Measurements from ENCODE around the gene ARF6. TPM values are rescaled to one million over a fixed set of nuclear protein-coding genes. Genes with fewer than 3 reads are reported as not detected.
"Not testable (repeated sequence)": the region's sequence is repeated elsewhere in the genome, so short reads cannot be mapped to it uniquely, and the experiment has no call there.

Gene ARF6
- total RNA-seq, 2 experiments from 2014 or later, result 171 to 190 TPM

- peaks cover 32% of the 10 kb centered on the region for H3K4me1 Mint-ChIP-seq
- DNase-seq, result no peak
- H3K27ac Mint-ChIP-seq, result no peak overlapping the region
- H3K9me3 Mint-ChIP-seq (ENCODE audit: low read depth), result no peaks in the 10 kb centered on the region
- H3K36me3 Mint-ChIP-seq, result no peaks in the 10 kb centered on the region
- no peak for ATAC-seq
- no peaks in the 10 kb centered on the region for H3K27me3 Mint-ChIP-seq
- H3K4me3 Mint-ChIP-seq, result no peak overlapping the region
- CTCF ChIA-PET, result interaction anchor here (1.1 to 4.6 kb wide), 2 partner anchors 8 to 249 kb away, joined by 3 to 48 read pairs; partner anchors contain the start of gene ARF6
Observed at GRCh38 chr14:49882826-49883694, 9.8 kb upstream of the ARF6 start.

- H3K4me3 Mint-ChIP-seq, result peak overlapping the region; percentile 55
- ATAC-seq (peak; percentile 73), DNase-seq (peak; percentile 63)
- H3K27ac Mint-ChIP-seq, result peak overlapping the region; percentile 70
- peaks cover 22% of the 10 kb centered on the region for H3K4me1 Mint-ChIP-seq
- CTCF ChIA-PET, result interaction anchor here (1.1 kb wide), 1 partner anchor 117 kb away, joined by 3 read pairs; no protein-coding TSS in a partner anchor
- no peaks in the 10 kb centered on the region for H3K9me3 Mint-ChIP-seq (ENCODE audit: low read depth)
- no peaks in the 10 kb centered on the region for H3K27me3 Mint-ChIP-seq
- no peaks in the 10 kb centered on the region for H3K36me3 Mint-ChIP-seq
Observed at GRCh38 chr14:49886523-49886922, 6.4 kb upstream of the ARF6 start.

- CTCF ChIA-PET, result interaction anchor here (0.8 to 6.5 kb wide), 6 partner anchors 7 to 175 kb away, joined by 3 to 48 read pairs (median 3); partner anchors contain the start of gene NEMF
- H3K9me3 Mint-ChIP-seq (ENCODE audit: low read depth), result no peaks in the 10 kb centered on the region
Observed at GRCh38 chr14:49888293-49888692, 4.6 kb upstream of the ARF6 start.

GRCh38 chr14:49892301-49892635 is 614 bp upstream of the ARF6 start:
- Mint-ChIP-seq H3K4me3 (peak overlapping the region; percentile 94), H3K9me3 (ENCODE audit: low read depth) (no peaks in the 10 kb centered on the region), H3K4me1 (peaks cover 18% of the 10 kb centered on the region), H3K27ac (peak overlapping the region; percentile 99), H3K27me3 (no peaks in the 10 kb centered on the region), H3K36me3 (peaks cover 39% of the 10 kb centered on the region)
- DNase-seq (peak; percentile 72), ATAC-seq (peak; percentile 31)
- CTCF ChIA-PET, result interaction anchor here (0.6 to 6.5 kb wide), 12 partner anchors 11 to 190 kb away, joined by 3 to 48 read pairs (median 6); partner anchors contain the start of gene NEMF

More at GRCh38 chr14:49888293-49888692, 4.6 kb upstream of the ARF6 start:
- Mint-ChIP-seq H3K27me3 (no peaks in the 10 kb centered on the region), H3K36me3 (peaks cover 4% of the 10 kb centered on the region), H3K4me1 (peaks cover 26% of the 10 kb centered on the region), H3K27ac (no peak overlapping the region), H3K4me3 (no peak overlapping the region)
- DNase-seq, result no peak
- ATAC-seq, result no peak

- CTCF ChIA-PET, result interaction anchor here (0.7 to 6.5 kb wide), 9 partner anchors 13 to 168 kb away, joined by 4 to 48 read pairs (median 8); partner anchors contain the start of gene NEMF
- peaks cover 48% of the 10 kb centered on the region for H3K36me3 Mint-ChIP-seq
Observed at GRCh38 chr14:49893309-49894213, 679 bp downstream of the ARF6 start.

GRCh38 chr14:49894214-49895107 is 1.6 kb downstream of the ARF6 start:
- Mint-ChIP-seq H3K36me3 (peaks cover 49% of the 10 kb centered on the region), H3K4me3 (peak overlapping the region; percentile 94), H3K4me1 (peaks cover 27% of the 10 kb centered on the region), H3K27ac (peak overlapping the region; percentile 99)
- CTCF ChIA-PET, result interaction anchor here (1.6 to 6.5 kb wide), 6 partner anchors 13 to 167 kb away, joined by 3 to 48 read pairs (median 12); no protein-coding TSS in a partner anchor
- ATAC-seq; H3K27me3 Mint-ChIP-seq; DNase-seq; H3K9me3 Mint-ChIP-seq (ENCODE audit: low read depth): not testable (repeated sequence)

More at GRCh38 chr14:49893309-49894213, 679 bp downstream of the ARF6 start:
- H3K27me3 Mint-ChIP-seq, result no peaks in the 10 kb centered on the region
- DNase-seq (peak; percentile 88), ATAC-seq (peak; percentile 46)
- peak overlapping the region; percentile 99 for H3K27ac Mint-ChIP-seq
- H3K9me3 Mint-ChIP-seq (ENCODE audit: low read depth), result no peaks in the 10 kb centered on the region
- H3K4me3 Mint-ChIP-seq, result peak overlapping the region; percentile 94
- peaks cover 24% of the 10 kb centered on the region for H3K4me1 Mint-ChIP-seq

GRCh38 chr14:49895480-49895879 is 2.6 kb downstream of the ARF6 start:
- CTCF ChIA-PET, result interaction anchor here (0.7 to 1.8 kb wide), 8 partner anchors 27 to 193 kb away, joined by 3 to 9 read pairs (median 3); no protein-coding TSS in a partner anchor
- Mint-ChIP-seq H3K36me3 (peaks cover 51% of the 10 kb centered on the region), H3K27me3 (no peaks in the 10 kb centered on the region), H3K4me3 (peak overlapping the region; percentile 94), H3K27ac (peak overlapping the region; percentile 99), H3K4me1 (peaks cover 31% of the 10 kb centered on the region), H3K9me3 (ENCODE audit: low read depth) (no peaks in the 10 kb centered on the region)
- ATAC-seq, result no peak
- DNase-seq, result no peak

GRCh38 chr14:49896272-49896671 is 3.4 kb downstream of the ARF6 start:
- Mint-ChIP-seq H3K4me3 (peak overlapping the region; percentile 94), H3K4me1 (peaks cover 30% of the 10 kb centered on the region), H3K36me3 (peaks cover 51% of the 10 kb centered on the region), H3K27ac (peak overlapping the region; percentile 99)
- CTCF ChIA-PET, result interaction anchor here (0.7 to 1.8 kb wide), 8 partner anchors 28 to 192 kb away, joined by 3 to 9 read pairs (median 3); no protein-coding TSS in a partner anchor
- not testable (repeated sequence) for H3K27me3 Mint-ChIP-seq; ATAC-seq; DNase-seq; H3K9me3 Mint-ChIP-seq (ENCODE audit: low read depth)

GRCh38 chr14:49896966-49897365 is 4.1 kb downstream of the ARF6 start:
- Mint-ChIP-seq H3K27me3 (no peaks in the 10 kb centered on the region), H3K27ac (peak overlapping the region; percentile 99), H3K36me3 (peaks cover 51% of the 10 kb centered on the region), H3K4me1 (peaks cover 25% of the 10 kb centered on the region), H3K9me3 (ENCODE audit: low read depth) (no peaks in the 10 kb centered on the region), H3K4me3 (peak overlapping the region; percentile 94)
- DNase-seq (no peak), ATAC-seq (no peak)
- CTCF ChIA-PET, result interaction anchor here (1.0 kb wide), 3 partner anchors 35 to 103 kb away, joined by 3 to 7 read pairs (median 4); no protein-coding TSS in a partner anchor

- Mint-ChIP-seq H3K9me3 (ENCODE audit: low read depth) (no peaks in the 10 kb centered on the region), H3K36me3 (peaks cover 52% of the 10 kb centered on the region), H3K27me3 (no peaks in the 10 kb centered on the region), H3K4me1 (peaks cover 24% of the 10 kb centered on the region), H3K4me3 (peak overlapping the region; percentile 94), H3K27ac (peak overlapping the region; percentile 99)
- CTCF ChIA-PET, result interaction anchor here (1.0 kb wide), 4 partner anchors 36 to 102 kb away, joined by 3 to 7 read pairs (median 4); no protein-coding TSS in a partner anchor
- DNase-seq (no peak), ATAC-seq (no peak)
Observed at GRCh38 chr14:49897414-49897813, 4.5 kb downstream of the ARF6 start.

GRCh38 chr14:49897965-49898364 is 5.1 kb downstream of the ARF6 start:
- H3K4me1 Mint-ChIP-seq, result peaks cover 25% of the 10 kb centered on the region
- H3K4me3 Mint-ChIP-seq, result peak overlapping the region; percentile 80

GRCh38 chr14:49898485-49898884 is 5.6 kb downstream of the ARF6 start:
- CTCF ChIA-PET, result interaction anchor here (1.0 to 2.3 kb wide), 3 partner anchors 73 to 103 kb away, joined by 3 to 7 read pairs (median 6); no protein-coding TSS in a partner anchor
- peaks cover 51% of the 10 kb centered on the region for H3K36me3 Mint-ChIP-seq
- DNase-seq, result no peak
- H3K4me3 Mint-ChIP-seq, result peak overlapping the region; percentile 80
- H3K4me1 Mint-ChIP-seq, result peaks cover 27% of the 10 kb centered on the region
- H3K27me3 Mint-ChIP-seq, result no peaks in the 10 kb centered on the region
- ATAC-seq, result no peak
- H3K9me3 Mint-ChIP-seq (ENCODE audit: low read depth), result no peaks in the 10 kb centered on the region
- H3K27ac Mint-ChIP-seq, result peak overlapping the region; percentile 87

More at GRCh38 chr14:49897965-49898364, 5.1 kb downstream of the ARF6 start:
- no peak for ATAC-seq
- H3K36me3 Mint-ChIP-seq, result peaks cover 52% of the 10 kb centered on the region
- H3K27ac Mint-ChIP-seq, result peak overlapping the region; percentile 87
- H3K27me3 Mint-ChIP-seq, result no peaks in the 10 kb centered on the region
- CTCF ChIA-PET, result interaction anchor here (1.0 kb wide), 4 partner anchors 36 to 102 kb away, joined by 3 to 7 read pairs (median 4); no protein-coding TSS in a partner anchor
- DNase-seq, result no peak
- H3K9me3 Mint-ChIP-seq (ENCODE audit: low read depth), result no peaks in the 10 kb centered on the region
